ENCODE data around the gene PCDHGA4. TPM values are rescaled to one million over a fixed set of nuclear protein-coding genes. Genes with fewer than 3 reads are reported as not detected.

The PCDHGA4 gene
- 0.24 TPM in 1 of 2 replicates, not detected in the other for total RNA-seq

DNA sequence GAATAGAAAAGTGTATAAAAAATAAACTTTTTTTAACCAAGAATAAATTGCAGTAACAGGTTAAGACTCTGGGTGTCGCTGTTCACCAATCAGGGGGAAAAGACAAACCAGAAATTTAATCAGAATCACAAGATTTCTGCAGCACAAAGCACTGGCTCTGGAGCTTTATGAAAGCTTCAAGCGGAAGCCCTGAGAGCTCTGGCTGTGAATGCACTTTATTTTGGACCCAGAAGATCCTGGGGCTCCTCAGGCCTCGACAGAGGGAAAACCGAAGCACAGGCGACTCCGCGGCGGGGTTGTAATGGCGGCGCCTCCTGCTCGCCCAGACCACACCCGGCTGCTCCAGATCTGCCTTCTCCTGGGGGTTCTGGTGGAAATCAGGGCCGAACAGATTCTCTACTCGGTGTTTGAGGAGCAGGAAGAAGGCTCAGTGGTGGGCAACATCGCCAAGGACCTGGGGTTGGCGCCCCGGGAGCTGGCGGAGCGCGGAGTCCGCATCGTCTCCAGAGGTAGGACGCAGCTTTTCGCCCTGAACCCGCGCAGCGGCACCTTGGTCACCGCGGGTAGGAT is at the start of gene PCDHGA4:
Gene PCDHGA4, plus strand, starts transcription at position 122 of the 570 bp plus-strand sequence. Its CDS starts 87 bp downstream, at position 209.

DNA sequence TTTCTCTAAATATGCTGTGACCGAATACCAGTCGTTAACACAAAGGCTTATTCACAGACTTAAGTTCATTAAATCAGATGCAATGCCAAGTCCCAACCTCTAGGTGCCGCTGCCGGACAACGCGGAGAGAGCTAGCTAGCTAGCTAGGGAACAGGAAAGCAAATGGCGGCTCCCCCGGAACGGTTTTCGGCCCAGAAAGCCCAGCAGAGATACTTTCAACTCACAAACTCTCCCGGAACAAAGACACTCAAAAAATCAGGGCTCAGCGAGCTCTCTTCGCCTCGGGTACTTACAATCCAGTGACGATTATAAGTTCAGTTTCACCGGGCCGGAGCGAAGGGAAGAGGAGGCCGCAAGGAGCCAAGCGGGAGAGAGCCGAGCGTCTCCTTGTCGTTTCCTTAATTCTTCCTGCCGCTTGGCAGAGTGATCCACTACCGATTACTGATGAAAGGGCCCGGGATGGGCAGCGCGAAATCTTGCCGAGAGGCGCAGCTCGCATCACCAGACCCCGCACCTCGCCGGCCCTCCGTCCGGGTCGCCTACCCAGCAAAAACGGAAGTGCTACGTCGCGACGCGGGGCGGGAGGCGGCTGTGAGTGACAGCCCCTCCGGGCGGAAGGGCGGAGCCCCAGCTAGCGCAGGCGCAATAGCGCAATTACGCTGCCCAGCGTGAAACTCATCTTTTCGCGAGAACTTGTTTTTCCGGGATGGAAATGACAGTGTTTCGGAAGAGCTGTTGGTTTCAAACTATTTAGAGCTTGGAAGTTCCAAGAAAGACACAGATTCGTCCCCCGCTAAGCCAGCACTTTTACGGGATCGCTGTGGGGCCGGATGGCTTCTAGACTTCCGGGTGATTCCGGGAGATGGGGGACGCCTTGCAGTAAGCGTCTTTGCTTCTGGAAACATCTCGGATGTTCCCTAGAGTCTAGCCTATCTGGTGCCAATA is 34.3 kb upstream of the PCDHGA4 start, which contains the start of gene TAF7:
Gene TAF7, minus strand, starts transcription at position 560 of the 945 bp plus-strand sequence. CDS start 740 bp downstream, outside the sequence.

DNA sequence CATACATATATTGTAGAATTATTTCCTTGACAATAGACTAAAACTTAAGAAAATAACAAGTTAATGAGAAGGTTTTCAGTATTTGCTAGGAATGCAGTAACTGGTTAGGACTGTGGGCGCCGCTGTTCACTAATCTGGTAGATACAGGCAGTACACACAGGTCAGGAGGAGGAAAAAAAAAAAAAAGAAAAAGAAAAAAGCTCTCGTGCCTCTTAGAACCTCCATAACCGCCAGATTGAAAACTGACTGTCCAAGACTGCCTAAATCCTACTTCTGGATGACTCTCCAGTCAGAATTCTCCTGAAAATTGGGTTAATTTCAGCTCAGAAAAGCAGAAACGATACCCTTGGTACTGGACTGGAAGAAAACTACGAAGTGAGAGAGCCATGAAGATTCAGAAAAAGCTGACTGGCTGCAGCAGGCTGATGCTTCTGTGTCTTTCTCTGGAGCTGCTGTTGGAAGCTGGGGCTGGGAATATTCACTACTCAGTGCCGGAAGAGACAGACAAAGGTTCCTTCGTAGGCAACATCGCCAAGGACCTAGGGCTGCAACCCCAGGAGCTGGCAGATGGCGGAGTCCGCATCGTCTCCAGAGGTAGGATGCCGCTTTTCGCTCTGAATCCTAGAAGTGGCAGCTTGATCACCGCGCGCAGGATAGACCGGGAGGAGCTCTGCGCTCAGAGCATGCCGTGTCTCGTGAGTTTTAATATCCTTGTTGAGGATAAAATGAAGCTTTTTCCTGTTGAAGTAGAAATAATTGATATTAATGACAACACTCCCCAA is 24.3 kb upstream of the PCDHGA4 start, which contains the start of gene PCDHGA1:
Gene PCDHGA1, plus strand, starts transcription at position 216 of the 782 bp plus-strand sequence.

DNA sequence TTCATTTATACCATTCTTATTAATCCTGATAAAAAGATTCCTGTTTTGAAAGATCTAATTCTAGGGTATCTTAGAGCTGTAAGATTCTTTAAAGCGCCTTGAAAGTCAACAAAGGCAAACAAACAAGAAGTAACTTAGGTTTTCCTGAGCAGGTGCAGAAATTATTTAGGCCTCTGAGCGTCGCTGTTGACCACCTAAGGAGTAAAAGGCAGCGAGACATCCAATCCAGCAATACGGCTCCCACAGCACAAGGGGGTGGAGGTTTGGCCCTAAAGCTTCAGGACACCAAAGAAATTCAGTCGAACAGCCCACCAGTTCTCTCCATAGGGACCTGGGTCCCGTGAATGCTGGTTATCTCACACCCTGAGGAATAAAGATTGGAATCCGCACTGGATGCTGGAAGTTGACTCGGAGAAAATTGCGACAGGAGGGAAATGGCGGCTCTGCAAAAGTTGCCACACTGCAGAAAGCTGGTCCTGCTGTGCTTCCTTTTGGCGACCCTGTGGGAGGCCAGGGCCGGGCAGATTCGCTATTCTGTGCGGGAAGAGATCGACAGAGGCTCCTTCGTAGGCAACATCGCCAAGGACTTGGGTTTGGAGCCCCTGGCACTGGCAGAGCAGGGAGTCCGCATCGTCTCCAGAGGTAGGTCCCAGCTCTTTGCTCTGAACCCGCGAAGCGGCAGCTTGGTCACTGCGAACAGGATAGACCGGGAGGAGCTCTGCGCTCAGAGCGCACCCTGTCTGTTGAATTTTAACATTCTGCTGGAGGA is 16.1 kb upstream of the PCDHGA4 start, which contains the start of gene PCDHGA2:
Gene PCDHGA2, plus strand, starts transcription at position 223 of the 769 bp plus-strand sequence.

DNA sequence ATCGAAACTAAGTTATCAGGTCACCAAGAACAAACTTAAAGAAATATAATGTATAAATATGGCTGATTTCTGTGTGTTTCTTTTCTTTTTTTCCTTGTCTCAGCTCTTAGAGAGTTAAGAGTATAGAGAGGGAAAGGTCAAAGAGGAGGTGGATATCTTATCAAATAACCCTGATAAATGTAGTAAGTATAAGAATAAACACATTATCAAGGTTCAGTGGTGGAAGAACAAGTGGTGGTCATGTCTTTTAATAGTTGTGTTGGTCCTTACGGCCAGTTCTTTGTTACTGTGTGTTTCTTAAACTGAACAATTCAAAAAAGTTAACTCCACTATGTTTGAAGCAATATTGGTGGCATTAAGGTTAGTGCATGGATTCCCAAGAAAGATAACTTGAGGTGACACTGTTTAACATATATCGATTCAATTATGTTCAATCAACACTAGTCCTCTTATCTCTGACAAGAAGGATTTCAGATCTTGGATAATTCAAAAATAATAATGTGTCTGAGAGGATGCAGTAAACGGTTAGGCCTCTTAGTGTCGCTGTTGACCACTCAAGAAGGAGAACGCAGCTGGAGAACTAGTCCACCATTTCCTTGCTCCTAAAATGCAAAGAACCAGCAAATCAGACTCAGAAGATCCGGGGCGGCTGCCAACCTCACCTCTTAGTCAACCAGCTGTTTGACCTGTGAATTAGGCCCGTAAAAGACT is 11.4 kb upstream of the PCDHGA4 start, which contains the start of gene PCDHGA3:
Gene PCDHGA3, plus strand, starts transcription at position 588 of the 711 bp plus-strand sequence. CDS start 205 bp downstream, outside the sequence.

DNA sequence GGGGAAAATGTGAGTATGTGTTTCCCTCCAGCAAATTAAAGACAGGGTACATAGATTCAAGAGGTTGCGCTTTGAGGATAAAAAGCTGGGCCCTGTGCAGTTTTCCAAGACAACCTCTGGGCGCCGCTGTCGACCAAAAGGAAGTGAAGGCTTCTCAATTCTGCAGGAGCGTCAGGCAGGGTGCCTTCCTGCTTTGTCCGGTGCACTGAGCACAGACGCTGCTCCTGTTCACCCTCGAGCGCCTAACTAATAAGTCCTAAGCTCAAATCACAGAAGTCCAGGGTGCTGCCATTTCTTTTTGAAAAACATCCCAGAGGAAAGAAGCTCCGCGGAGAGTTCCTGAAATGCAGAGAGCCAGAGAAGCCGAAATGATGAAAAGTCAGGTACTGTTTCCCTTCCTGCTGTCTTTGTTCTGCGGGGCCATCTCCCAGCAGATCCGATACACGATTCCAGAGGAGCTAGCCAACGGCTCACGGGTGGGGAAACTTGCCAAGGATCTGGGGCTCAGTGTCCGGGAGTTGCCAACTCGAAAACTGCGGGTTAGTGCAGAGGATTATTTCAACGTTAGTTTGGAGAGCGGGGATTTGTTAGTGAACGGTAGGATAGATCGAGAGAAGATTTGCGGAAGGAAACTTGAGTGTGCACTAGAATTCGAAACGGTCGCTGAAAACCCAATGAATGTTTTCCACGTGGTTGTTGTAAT is 4.8 kb upstream of the PCDHGA4 start, which contains the start of gene PCDHGB1:
Gene PCDHGB1, plus strand, starts transcription at position 183 of the 703 bp plus-strand sequence. Its CDS starts 162 bp downstream, at position 345.

DNA sequence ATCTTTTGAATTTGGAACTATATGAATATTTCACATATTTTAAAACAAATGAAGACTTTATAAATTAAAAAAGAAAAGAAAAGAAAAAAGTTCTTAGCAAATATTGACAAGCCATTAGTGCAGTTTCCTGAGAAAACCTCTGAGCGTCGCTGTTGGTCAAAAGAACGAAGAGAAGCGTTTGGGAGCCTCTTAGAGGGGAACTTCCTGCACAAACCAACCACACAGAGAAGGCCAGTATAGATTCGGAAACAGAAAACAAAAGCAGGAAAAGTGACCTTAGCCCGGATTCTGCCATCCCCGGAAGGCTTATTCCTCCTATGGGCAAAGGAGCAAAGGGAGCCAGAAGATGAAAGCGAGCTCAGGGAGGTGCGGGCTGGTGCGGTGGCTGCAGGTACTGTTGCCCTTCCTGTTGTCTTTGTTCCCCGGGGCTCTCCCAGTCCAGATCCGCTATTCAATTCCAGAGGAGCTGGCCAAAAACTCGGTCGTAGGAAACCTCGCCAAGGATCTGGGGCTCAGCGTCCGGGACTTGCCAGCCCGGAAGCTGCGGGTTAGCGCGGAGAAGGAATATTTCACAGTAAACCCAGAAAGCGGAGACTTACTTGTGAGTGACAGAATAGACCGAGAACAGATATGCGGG is 5.1 kb downstream of the PCDHGA4 start, which contains the start of gene PCDHGB2:
Gene PCDHGB2, plus strand, starts transcription at position 205 of the 637 bp plus-strand sequence. Its CDS starts 142 bp downstream, at position 347.

DNA sequence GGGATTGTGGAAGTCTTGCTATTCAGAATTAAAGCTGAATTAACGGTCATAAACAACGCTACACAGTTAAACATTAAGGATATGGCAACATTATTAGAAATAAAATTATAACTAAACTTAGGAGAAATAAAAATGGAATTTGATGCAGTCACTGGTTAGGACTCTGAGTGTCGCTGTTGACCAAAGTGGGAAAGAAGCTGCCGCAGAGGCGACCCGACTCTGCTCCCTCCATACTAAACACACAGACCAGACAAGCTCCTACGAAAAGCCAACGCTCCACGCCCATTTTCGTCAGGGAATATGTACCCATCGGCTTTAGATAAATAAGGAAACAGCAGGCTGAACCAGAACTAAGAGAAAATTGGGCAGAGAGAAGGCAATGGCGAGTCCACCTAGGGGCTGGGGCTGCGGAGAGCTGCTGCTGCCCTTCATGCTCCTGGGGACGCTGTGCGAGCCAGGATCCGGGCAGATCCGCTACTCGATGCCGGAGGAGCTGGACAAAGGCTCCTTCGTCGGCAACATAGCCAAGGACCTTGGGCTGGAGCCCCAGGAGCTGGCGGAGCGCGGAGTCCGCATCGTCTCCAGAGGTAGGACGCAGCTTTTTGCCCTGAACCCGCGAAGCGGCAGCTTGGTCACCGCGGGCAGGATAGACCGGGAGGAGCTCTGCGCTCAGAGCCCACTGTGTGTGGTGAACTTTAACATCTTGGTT is 9.3 kb downstream of the PCDHGA4 start, which contains the start of gene PCDHGA5:
Gene PCDHGA5, plus strand, starts transcription at position 211 of the 709 bp plus-strand sequence. Its CDS starts 169 bp downstream, at position 380.

DNA sequence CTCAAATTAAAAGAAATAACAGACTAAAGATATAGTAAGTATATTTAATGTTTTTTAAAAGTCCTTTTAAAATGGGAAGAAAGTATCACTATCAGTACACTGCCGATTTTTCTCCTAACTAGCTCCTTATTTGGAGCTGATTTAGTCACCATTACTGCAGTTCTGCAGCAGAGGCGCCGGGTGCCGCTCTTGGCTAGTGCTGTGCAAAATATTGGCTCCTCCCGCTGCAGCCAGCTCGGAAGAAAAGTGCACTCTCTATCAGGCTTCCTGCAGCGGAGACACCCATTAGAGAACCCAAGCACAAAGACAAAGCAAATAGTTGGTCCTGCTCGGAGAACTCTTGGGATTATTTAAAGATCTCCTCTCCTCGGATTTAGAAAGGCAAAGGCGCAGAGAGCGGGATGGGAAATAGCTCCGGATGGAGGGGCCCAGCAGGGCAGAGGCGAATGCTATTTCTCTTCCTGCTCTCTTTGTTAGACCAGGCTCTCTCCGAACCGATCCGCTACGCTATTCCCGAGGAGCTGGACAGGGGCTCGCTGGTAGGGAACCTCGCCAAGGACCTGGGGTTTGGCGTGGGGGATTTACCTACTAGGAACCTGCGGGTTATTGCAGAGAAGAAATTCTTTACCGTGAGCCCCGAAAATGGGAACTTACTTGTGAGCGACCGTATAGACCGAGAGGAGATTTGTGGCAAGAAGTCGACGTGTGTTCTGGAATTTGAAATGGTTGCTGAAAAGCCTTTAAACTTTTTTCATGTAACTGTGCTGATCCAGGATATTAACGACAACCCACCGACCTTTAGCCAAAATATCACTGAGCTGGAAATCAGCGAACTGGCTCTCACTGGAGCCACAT is 15.4 kb downstream of the PCDHGA4 start, which contains the start of gene PCDHGB3:
Gene PCDHGB3, plus strand, starts transcription at position 249 of the 855 bp plus-strand sequence. Its CDS starts 153 bp downstream, at position 402.

DNA sequence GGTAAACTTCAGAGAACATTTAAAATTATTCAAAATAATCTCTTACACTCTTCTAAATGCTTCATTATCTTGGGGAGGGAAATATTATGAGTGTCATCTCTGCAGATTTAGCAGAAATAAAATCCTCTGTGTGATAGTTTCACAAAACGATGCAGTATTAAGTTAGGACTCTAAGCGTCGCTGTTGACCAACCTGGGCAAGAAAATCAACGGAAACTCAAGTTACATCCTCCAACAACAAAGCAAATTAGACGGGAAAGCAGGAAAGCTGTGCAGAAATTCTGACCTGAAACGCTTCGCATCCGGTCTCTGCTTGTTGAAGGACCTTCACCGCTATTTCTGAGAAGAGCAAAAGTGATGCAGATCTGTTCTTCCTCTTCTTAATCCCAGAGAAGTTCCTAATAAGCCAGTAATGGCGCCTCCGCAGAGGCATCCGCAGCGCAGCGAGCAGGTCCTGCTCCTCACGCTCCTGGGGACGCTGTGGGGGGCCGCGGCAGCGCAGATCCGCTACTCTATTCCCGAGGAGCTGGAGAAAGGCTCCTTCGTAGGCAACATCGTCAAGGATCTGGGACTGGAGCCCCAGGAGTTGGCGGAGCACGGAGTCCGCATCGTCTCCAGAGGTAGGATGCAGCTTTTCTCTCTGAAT is 19.0 kb downstream of the PCDHGA4 start, which contains the start of gene PCDHGA6:
Gene PCDHGA6, plus strand, starts transcription at position 219 of the 645 bp plus-strand sequence. Its CDS starts 193 bp downstream, at position 412.

DNA sequence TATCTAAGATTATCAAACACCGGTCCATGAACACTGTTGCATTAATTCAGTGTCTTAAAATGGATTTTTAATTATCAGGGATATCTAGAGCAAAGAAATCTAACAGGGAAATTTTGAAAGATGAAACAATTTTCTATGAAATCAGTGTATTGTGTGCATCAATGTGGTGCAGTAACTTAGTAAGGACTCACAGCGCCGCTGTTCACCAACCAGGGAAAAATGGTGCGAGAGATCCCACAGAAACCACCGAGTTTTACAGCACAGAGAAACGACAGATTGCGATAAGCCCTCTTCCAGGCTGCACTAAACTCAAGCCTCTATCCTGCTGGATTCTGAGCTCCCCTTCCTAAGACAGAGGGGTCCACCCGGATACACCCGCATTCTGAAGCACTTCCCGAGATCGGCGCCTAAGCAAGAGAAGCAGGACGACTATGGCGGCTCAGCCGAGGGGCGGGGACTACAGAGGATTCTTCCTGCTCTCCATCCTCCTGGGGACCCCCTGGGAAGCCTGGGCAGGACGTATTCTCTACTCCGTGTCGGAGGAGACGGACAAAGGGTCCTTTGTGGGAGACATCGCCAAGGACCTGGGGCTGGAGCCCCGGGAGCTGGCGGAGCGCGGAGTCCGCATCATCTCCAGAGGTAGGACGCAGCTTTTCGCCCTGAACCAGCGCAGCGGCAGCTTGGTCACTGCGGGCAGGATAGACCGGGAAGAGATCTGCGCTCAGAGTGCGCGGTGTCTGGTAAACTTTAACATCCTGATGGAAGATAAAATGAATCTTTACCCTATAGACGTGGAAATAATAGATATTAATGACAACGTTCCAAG is 27.9 kb downstream of the PCDHGA4 start, which contains the start of gene PCDHGA7:
Gene PCDHGA7, plus strand, starts transcription at position 274 of the 826 bp plus-strand sequence. Its CDS starts 158 bp downstream, at position 432.

DNA sequence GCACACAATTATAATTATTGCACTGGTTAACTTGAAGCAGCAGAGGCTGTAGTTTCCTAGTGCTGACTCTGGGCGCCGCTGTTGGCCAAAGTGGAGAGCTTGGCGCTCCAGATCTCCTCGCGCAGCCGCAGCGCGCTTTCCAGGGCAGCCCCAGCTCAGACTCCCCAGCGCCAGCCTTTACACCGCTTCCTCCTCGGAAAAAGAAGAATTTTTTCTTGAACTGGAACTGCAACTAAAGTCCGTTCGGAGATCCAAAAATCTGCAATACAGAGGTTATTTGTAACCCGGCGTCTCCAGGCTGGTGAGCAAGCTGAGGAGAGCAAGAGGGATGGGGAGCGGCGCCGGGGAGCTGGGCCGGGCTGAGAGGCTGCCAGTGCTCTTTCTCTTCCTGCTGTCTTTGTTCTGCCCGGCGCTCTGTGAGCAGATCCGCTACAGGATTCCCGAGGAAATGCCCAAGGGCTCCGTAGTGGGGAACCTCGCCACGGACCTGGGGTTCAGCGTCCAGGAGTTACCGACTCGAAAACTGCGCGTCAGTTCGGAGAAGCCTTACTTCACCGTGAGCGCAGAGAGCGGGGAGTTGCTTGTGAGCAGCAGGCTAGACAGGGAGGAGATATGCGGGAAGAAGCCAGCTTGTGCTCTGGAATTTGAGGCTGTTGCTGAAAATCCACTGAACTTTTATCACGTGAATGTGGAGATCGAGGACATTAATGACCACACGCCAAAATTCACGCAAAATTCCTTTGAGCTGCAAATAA is 32.9 kb downstream of the PCDHGA4 start, which contains the start of gene PCDHGB4:
Gene PCDHGB4, plus strand, starts transcription at position 142 of the 755 bp plus-strand sequence. Its CDS starts 187 bp downstream, at position 329.

DNA sequence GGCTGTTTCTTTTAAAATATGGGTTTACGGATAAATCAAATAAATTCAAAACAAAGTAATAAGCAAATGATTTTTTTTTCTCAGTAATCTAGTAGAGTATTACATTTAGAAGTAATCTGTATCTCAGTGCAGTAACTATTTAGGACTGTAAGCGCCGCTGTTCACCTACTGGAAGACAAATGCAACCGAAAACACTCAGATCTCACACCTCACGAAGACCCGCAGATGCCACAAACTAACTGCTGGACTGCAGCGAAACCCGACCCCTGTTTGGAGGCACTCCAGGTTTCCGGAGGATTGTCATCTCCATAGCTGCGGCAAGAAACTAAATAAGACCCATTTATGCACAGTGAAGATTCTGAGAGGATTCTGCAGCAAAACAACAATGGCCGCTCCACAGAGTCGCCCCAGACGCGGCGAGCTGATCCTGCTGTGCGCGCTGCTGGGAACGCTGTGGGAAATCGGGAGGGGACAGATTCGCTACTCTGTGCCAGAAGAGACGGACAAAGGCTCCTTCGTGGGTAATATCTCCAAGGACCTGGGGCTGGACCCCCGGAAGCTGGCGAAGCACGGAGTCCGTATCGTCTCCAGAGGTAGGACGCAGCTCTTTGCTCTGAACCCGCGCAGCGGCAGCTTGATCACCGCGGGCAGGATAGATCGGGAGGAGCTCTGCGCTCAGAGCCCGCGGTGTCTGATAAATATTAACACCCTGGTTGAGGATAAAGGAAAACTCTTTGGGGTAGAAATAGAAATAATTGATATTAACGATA is 37.8 kb downstream of the PCDHGA4 start, which contains the start of gene PCDHGA8:
Gene PCDHGA8, plus strand, starts transcription at position 205 of the 770 bp plus-strand sequence. Its CDS starts 181 bp downstream, at position 386.

